Measurements from ENCODE around the gene PSMB10. TPM values are rescaled to one million over a fixed set of nuclear protein-coding genes. Genes with fewer than 3 reads are reported as not detected.

Gene PSMB10
- total RNA-seq, 1 experiment from 2014 or later: 24.5 TPM

- Histone ChIP-seq H3T11ph (ENCODE audit: low read length) (no peak overlapping the region), H4K91ac (ENCODE audit: insufficient read length, low read depth, low read length) (no peak overlapping the region), H4K8ac (replicated peaks; ENCODE audit: insufficient read length, low read depth, low read length) (no peak overlapping the region), H3K9ac (ENCODE audit: extremely low read depth, insufficient read length, low read length) (no peak overlapping the region), H3K9me3 (ENCODE audit: control insufficient read depth, low read depth, low read length) (no peaks in the 10 kb centered on the region), H3K79me2 (ENCODE audit: insufficient read depth, low read length) (no peaks in the 10 kb centered on the region), H2AFZ (ENCODE audit: low read length) (no peak overlapping the region), H3K18ac (ENCODE audit: insufficient read length, low read depth, low read length) (no peak overlapping the region), H4K5ac (ENCODE audit: insufficient read length, low read depth, low read length) (no peak overlapping the region), H3K27me3 (ENCODE audit: insufficient read depth, low read length) (no peaks in the 10 kb centered on the region), H3K4ac (ENCODE audit: low read depth, low read length) (no peak overlapping the region), H3K79me1 (ENCODE audit: insufficient read depth, low read depth, low read length, poor library complexity, severe bottlenecking) (no peaks in the 10 kb centered on the region), H3K4me2 (ENCODE audit: insufficient read depth, insufficient read length, low read length) (no peak overlapping the region), H3K4me1 (ENCODE audit: insufficient read depth, low read length) (peaks cover 5% of the 10 kb centered on the region; the same call in 1 of the 2 replicates), H2BK15ac (ENCODE audit: low read depth, low read length) (no peak overlapping the region), H2AK5ac (ENCODE audit: insufficient read length, low read length) (no peak overlapping the region), H2BK12ac (ENCODE audit: insufficient read length, low read depth, low read length) (no peak overlapping the region), H3K27ac (ENCODE audit: insufficient read length, low read depth, low read length) (no peak overlapping the region), H2BK120ac (ENCODE audit: low read depth, low read length, poor library complexity, severe bottlenecking) (no peak overlapping the region), H3K23me2 (ENCODE audit: insufficient read length, low read depth, low read length, poor library complexity, severe bottlenecking) (peaks cover 3% of the 10 kb centered on the region), H4K20me1 (ENCODE audit: control insufficient read depth, insufficient read depth, insufficient read length) (no peaks in the 10 kb centered on the region), H3K56ac (ENCODE audit: insufficient read length, low read depth, low read length) (no peak overlapping the region), H2BK20ac (ENCODE audit: low read depth, low read length, poor library complexity, severe bottlenecking) (no peak overlapping the region), H3K23ac (ENCODE audit: insufficient read length, low read depth, low read length) (no peak overlapping the region), H2BK5ac (ENCODE audit: insufficient read length, low read length) (no peak overlapping the region), H3K14ac (ENCODE audit: insufficient read depth, low read length) (no peak overlapping the region)
- Mint-ChIP-seq H3K4me1 (peaks cover 22 to 25% of the 10 kb centered on the region in 2 experiments), H3K4me3 (no peak overlapping the region), H3K9me3 (no peaks in the 10 kb centered on the region; a peak in 1 of 5 replicates), H3K27ac (no peak overlapping the region; a peak in 1 of 7 replicates), H3K36me3 (ENCODE audit: insufficient read depth in 1 of 3, low read depth in 3 of 3) (peaks cover 0 to 2% (median 0%) of the 10 kb centered on the region in 3 experiments; a peak in 2 of 7 replicates), H3K27me3 (ENCODE audit: low read depth) (peaks cover 7% of the 10 kb centered on the region)
- no peak for DNase-seq
- no peak for TF ChIP-seq CTCF (conservative IDR thresholded peaks at IDR 0.05)
- no CpG with 5 or more reads among the region's 9 CpGs for WGBS (ENCODE audit: extremely low coverage, insufficient read length, low lambda C conversion rate)
Observed at GRCh38 chr16:67971111-67971510, 34.5 kb upstream of the PSMB10 start.
